HEK293T (cell line): ENCODE measurements around the gene GPR180.

Experiments
- FOXA1 ChIP-seq: fragments of 450-650 bp; IDR thresholded peaks from 2 replicates; pipeline ENCODE4 v1.6.1; 2016; ENCODE audit warnings: mild to moderate bottlenecking
- L3MBTL2 ChIP-seq: fragments of 450-650 bp; conservative IDR thresholded peaks from 2 replicates; pipeline ENCODE4 v1.6.1; 2016; ENCODE audit warnings: mild to moderate bottlenecking
- LEF1 ChIP-seq: fragments of 450-650 bp; IDR thresholded peaks from 2 replicates; pipeline ENCODE4 v1.6.1; 2017; ENCODE audit warnings: mild to moderate bottlenecking, borderline replicate concordance

- no peak for TF ChIP-seq L3MBTL2
- no peak for TF ChIP-seq FOXA1
- TF ChIP-seq LEF1 = no peak
Measured at GRCh38 chr13:94561126-94561525, 40.5 kb upstream of the GPR180 start.
